Fibroblast of villous mesenchyme (primary cell): ENCODE measurements around the gene GLI1. TPM values are rescaled to one million over a fixed set of nuclear protein-coding genes. Genes with fewer than 3 reads are reported as not detected.
"Not testable (repeated sequence)": the region's sequence is repeated elsewhere in the genome, so short reads cannot be mapped to it uniquely, and the experiment has no call there.

ENCODE experiments used
- DNase-seq: peaks from one replicate; pipeline ENCODE4 v3.0.0-alpha.2; 2010; ENCODE audit warnings: low read depth
- H3K4me3 ChIP-seq: 2 replicates; pipeline ENCODE4 v1.5.1; 2011; ENCODE audit warnings: low read depth, mild to moderate bottlenecking, low read length
- total RNA-seq: library from RNA; depleted of rRNA; stranded (reverse); fragments of >200 nt; gene quantifications from 2 replicates; pipeline ENCODE4 v1.2.3, GENCODE V29; 2012
- TF ChIP-seq, protein P1 (sequence below): IDR thresholded peaks from 2 replicates; pipeline ENCODE4 v1.5.1; 2012; ENCODE audit warnings: low read depth, mild to moderate bottlenecking, low read length; ENCODE audit not compliant: insufficient read depth

GLI1 gene
- total RNA-seq, 1 donor = 0.86 TPM

DNA sequence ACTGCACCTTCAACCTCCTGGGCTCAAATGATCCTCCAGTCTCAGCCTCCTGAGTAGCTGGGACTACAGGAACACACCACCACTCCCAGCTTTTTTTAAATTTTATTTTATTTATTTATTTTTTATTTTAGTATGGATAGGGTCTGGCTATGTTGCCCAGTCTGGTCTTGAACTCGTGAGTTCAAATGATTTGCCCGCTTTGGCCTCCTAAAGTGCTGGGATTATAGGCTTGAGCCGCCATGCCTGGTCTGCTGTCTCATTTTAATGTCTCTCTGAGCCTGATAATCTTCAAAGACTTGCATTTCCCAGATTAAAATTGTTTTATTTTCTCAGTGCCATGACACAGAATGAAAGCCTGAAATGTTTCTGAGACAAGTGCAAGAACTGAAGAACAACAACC is 26.2 kb upstream of the GLI1 start:
- DNase-seq = no peak
- TF ChIP-seq, protein P1, sequence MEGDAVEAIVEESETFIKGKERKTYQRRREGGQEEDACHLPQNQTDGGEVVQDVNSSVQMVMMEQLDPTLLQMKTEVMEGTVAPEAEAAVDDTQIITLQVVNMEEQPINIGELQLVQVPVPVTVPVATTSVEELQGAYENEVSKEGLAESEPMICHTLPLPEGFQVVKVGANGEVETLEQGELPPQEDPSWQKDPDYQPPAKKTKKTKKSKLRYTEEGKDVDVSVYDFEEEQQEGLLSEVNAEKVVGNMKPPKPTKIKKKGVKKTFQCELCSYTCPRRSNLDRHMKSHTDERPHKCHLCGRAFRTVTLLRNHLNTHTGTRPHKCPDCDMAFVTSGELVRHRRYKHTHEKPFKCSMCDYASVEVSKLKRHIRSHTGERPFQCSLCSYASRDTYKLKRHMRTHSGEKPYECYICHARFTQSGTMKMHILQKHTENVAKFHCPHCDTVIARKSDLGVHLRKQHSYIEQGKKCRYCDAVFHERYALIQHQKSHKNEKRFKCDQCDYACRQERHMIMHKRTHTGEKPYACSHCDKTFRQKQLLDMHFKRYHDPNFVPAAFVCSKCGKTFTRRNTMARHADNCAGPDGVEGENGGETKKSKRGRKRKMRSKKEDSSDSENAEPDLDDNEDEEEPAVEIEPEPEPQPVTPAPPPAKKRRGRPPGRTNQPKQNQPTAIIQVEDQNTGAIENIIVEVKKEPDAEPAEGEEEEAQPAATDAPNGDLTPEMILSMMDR = no peak
- no peak overlapping the region for H3K4me3 ChIP-seq

DNA sequence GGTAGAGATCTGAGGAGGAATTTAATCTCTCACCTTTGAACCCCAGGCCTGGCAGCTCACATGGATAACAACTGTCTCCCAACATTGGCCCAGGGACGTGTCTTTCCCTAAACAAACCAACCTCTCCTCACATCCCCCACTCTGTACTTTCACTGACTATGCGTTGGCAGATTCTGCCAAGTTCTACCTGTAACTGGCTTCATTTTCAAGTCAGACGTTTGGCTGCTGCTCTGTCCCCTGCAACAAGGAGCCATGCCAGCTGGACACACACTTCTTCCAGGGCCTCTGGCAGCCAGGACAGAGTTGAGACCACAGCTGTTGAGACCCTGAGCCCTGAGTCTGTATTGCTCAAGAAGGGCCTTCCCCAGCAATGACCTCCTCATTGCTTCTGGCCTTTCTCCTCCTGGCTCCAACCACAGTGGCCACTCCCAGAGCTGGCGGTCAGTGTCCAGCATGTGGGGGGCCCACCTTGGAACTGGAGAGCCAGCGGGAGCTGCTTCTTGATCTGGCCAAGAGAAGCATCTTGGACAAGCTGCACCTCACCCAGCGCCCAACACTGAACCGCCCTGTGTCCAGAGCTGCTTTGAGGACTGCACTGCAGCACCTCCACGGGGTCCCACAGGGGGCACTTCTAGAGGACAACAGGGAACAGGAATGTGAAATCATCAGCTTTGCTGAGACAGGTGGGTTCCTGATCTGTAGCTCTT is 24.9 kb upstream of the GLI1 start, which contains the start of gene INHBC:
TSS of gene INHBC (plus strand) at position 268 of the 707 bp plus-strand sequence. CDS start at position 371, 103 bp downstream.
- no peak for DNase-seq

DNA sequence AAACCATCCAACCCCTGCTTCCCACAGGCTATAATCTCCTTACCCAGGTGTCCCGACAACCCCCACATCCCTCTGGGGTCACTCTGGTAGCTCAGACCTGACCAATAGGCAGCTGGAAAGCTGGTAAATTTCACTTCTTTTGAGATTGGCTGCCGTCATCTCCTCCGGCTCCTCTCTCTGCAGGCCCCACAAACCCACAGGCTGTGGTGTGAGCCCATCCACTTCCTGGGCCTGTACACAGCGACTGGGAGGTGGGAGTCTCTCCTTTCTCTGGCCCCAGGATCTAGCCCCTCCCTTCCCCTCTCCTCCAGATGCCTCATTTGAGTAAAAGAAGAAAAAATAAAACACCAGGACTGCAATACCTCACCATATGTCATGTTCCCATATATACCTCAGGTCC is 24.3 kb upstream of the GLI1 start:
- TF ChIP-seq, protein P1 = no peak
- DNase-seq = no peak
- H3K4me3 ChIP-seq = no peak overlapping the region

More for the DNA sequence above, 24.9 kb upstream of the GLI1 start, which contains the start of gene INHBC:
- TF ChIP-seq, protein P1 = no peak
- no peak within 1 kb of the TSS for H3K4me3 ChIP-seq

DNA sequence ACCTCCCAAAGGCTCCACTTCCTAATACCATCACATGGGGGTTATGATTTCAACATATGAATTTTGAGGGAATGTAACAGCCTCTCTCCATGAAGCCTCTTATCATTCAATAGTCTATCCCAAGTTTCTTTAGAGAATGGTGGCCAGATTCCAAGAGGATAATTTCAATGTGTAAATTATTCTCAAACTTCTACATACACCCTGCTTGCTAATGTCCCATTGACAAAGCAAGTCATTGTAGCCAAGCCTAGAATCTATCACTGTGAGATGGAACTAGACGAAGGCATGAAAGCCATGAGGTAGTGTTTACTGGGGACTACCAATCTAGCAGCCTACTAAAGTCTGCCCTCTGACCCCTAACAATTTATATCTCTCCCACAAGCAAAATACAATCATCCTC is 21.2 kb upstream of the GLI1 start:
- no peak overlapping the region for H3K4me3 ChIP-seq
- no peak for DNase-seq
- TF ChIP-seq, protein P1 = no peak

DNA sequence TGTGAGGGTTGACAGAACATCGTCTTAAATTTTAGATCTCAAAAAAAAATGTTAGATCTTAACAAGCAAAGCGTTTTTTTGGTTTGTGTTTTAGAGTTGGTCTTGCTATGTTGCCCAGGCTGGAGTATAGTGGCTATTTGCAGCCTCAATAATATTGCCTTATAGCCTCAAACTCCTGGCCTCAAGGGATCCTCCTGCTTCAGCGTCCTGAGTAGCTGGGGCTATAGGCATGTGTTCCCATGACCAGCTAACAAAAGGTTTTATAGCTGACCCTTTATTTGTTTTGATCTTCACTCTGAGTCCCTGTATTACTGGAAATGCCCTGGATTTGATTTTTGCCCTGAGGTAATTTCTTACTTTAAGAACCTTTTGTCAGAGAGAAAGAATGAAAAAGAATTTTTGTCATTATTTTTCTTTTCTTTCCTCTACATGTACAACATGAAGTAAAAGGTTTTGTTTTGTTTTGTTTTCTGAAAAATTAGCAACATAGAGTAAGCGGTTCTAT is 19.8 kb upstream of the GLI1 start:
- no peak overlapping the region for H3K4me3 ChIP-seq
- no peak for DNase-seq
- TF ChIP-seq, protein P1 = no peak

DNA sequence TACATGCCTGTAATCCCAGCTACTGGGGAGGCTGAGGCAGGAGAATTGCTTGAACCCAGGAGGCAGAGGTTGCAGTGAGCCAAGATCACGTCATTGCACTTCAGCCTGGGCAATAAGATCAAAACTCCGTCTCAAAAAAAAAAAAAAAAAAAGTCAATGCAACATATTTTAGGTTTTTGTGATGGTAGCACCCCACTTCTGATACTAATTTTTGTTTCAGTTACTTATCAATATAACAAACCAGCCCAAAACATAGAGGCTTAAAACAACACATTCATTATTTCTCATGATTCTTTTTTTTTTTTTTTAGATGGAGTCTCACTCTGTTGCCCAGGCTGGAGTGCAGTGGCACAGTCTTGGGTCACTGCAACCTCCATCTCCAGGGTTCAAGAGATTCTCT is 18.2 kb upstream of the GLI1 start:
- H3K4me3 ChIP-seq, DNase-seq: not testable (repeated sequence)

DNA sequence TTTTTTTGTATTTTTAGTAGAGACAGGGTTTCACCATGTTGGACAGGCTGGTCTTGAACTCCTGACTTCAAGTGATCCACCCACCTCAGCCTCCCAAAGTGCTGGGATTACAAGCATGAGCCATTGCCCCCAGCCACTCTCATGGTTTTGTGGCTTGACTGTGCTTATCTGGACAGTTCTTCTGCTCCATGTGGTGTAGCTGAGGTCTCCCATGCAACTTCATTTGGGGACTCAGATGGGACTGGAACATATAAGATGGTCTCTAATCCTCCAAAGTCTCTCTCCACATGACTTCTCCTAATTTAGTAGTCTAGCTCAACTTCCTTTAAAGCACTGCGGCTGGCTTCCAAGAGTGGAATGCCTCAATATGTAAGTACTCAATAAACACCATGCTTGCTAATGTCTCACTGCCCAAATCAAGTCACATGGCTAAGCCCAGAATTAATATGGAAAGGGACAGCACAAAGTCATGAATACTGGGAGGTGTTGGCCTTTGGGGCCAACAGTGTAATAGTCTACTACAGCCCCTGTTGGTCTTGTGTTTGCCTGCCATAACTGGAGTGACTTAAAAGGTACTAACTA is 17.6 kb upstream of the GLI1 start:
- DNase-seq = no peak

DNA sequence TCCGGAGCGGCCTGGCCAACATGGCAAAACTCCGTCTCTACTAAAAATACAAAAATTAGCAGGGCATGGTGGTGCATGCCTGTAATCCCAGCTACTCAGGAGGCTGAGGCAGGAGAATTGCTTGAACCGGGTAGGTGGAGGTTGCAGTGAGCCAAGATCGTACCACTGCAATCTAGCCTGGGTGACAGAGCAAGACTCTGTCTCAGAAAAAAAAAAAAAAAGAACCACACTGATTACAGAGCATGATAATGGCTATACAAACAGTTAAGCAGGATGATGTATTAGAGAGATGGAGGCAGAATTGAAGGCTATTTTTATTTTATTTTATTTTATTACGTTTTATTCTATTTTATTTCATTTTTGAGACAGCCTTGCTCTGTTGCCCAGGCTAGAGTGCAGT is 15.2 kb upstream of the GLI1 start:
- not testable (repeated sequence) for DNase-seq, H3K4me3 ChIP-seq

More for the DNA sequence above, 17.6 kb upstream of the GLI1 start:
- H3K4me3 ChIP-seq = no peak overlapping the region
- TF ChIP-seq, protein P1 = no peak
